H54 (cell line): ENCODE results near the gene DENND4A.

Experiments
- DNase-seq: peaks from one replicate; pipeline ENCODE4 v3.0.0; 2011; ENCODE audit warnings: low spot score, mixed read lengths; ENCODE audit not compliant: insufficient read length
- FAIRE-seq: peaks from 3 replicates; lab custom pipeline; 2011; peaks lifted over from hg19 to GRCh38; lab: Jason Lieb, UNC
- POLR2A ChIP-seq: IDR thresholded peaks from 2 replicates; pipeline ENCODE4 v1.6.1; 2011; ENCODE audit warnings: low read depth, mild to moderate bottlenecking, low read length

Gene DENND4A

GRCh38 chr15:65806397-65806796 lies 14.3 kb upstream of the DENND4A start:
- no peak for TF ChIP-seq POLR2A
- no peak for DNase-seq
- no peak for FAIRE-seq

GRCh38 chr15:65805019-65805745 lies 13.1 kb upstream of the DENND4A start:
- TF ChIP-seq POLR2A, result no peak
- FAIRE-seq (no peak), DNase-seq (no peak)

- no peak for FAIRE-seq
- DNase-seq, result no peak
- no peak for TF ChIP-seq POLR2A
Measured at GRCh38 chr15:65804252-65804931, 12.3 kb upstream of the DENND4A start.

GRCh38 chr15:65801229-65801805 lies 9.2 kb upstream of the DENND4A start:
- FAIRE-seq (no peak), DNase-seq (no peak)
- TF ChIP-seq POLR2A, result no peak

- FAIRE-seq (peak; percentile 33), DNase-seq (no peak)
- no peak for TF ChIP-seq POLR2A
Measured at GRCh38 chr15:65796610-65797078, 4.6 kb upstream of the DENND4A start.

- DNase-seq, result no peak
- no peak for TF ChIP-seq POLR2A
- FAIRE-seq, result no peak
Measured at GRCh38 chr15:65795663-65796216, 3.6 kb upstream of the DENND4A start.

GRCh38 chr15:65793818-65794104 lies 1.7 kb upstream of the DENND4A start:
- DNase-seq (no peak), FAIRE-seq (no peak)
- TF ChIP-seq POLR2A, result no peak

GRCh38 chr15:65792988-65793817 lies 1.1 kb upstream of the DENND4A start:
- DNase-seq, result no peak
- FAIRE-seq, result no peak
- no peak for TF ChIP-seq POLR2A

- no peak; the same call in 1 of the 2 replicates for TF ChIP-seq POLR2A
- no peak for DNase-seq
- no peak for FAIRE-seq
Measured at GRCh38 chr15:65791335-65792137, 557 bp downstream of the DENND4A start.

- no peak for FAIRE-seq
- TF ChIP-seq POLR2A, result no peak
- no peak for DNase-seq
Measured at GRCh38 chr15:65790694-65791334, 1.3 kb downstream of the DENND4A start.

- no peak for DNase-seq
- TF ChIP-seq POLR2A, result no peak
- no peak for FAIRE-seq
Measured at GRCh38 chr15:65789759-65790425, 2.2 kb downstream of the DENND4A start.

- FAIRE-seq, result no peak
- TF ChIP-seq POLR2A, result no peak
- no peak for DNase-seq
Measured at GRCh38 chr15:65789105-65789504, 3.0 kb downstream of the DENND4A start.
